ENCODE measurements around the gene ATAD3B.

DNA sequence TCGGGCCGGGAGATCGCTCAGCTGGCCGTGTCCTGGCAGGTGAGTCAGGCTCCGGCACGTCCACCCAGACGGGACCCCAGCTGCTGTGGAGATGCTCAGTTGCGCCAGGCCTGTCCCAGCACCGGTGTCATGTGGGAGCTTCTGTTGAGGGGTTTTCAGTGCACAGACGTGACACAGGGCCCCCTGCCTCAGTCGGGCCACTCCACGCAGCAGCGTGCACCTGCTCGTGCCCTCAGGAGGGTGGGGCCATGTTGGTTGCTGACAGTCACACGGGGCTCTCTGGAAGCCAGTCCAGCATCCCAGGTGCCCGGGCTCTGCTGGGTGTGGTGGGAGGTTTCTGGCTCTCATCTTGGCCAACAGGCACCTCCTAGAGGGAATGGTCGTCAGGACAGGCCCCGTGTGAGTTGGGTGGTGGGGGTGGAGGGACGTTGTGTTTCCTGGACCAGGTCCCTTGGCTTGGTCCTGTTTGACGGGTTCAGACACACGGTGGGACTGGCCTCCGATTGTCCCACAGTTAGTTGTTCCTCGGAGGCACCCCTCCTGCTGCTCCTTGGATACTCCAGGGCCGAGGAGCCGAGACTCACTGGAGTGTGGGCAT, 19.2 kb downstream of the ATAD3B start:
- TF ChIP-seq ATF2 (IDR thresholded peaks at IDR 0.05; ENCODE audit: low read length), result no peak
- TF ChIP-seq MAX (IDR thresholded peaks at IDR 0.05; ENCODE audit: low read depth, low read length), result no peak
- no peak for TF ChIP-seq EZH2 (IDR thresholded peaks at IDR 0.05; ENCODE audit: borderline replicate concordance, control insufficient read depth, low read depth, low read length)
- TF ChIP-seq RFX5 (IDR thresholded peaks at IDR 0.05; ENCODE audit: low read depth, low read length), result no peak
